ENCODE data around the gene SIK3. TPM values are rescaled to one million over a fixed set of nuclear protein-coding genes. Genes with fewer than 3 reads are reported as not detected.

Gene SIK3
- total RNA-seq, 4 donors from 2014 or later: 58.8 to 85.8 (median 59.8) TPM

DNA sequence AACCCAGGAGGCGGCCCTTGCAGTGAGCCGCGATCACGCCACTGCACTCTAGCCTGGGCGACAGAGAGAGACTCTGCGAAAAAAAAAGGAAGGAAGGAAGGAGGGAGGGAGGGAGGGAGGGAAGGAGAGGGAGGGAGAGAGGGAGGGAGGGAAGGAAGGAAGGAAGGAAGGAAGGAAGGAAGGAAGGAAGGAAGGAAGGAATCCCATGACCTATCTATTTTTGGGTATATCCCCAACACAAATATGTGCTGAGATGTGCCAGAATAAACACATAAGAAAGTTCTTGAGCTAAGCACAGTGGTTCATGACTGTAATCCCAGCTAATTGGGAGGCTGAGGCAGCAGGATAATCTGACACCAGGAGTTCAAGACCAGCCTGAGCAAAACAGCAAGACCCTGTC lies 82.0 kb downstream of the SIK3 start:
- no peak overlapping the region for H3K27ac ChIP-seq
- no peaks in the 10 kb centered on the region for H3K36me3 ChIP-seq
- H3K4me1 ChIP-seq: peaks cover 0 to 19% (median 6%) of the 10 kb centered on the region in 4 donors
- no peaks in the 10 kb centered on the region for H3K27me3 ChIP-seq
- DNase-seq: no peak
- no peaks in the 10 kb centered on the region for H3K9me3 ChIP-seq
- TF ChIP-seq POLR2A (IDR thresholded peaks at IDR 0.05) (no peak), CTCF (IDR thresholded peaks at IDR 0.05) (no peak)
- H3K4me3 ChIP-seq: no peak overlapping the region

- Histone ChIP-seq H3K9me3 (no peaks in the 10 kb centered on the region), H3K4me3 (no peak overlapping the region), H3K4me1 (peaks cover 0 to 2% (median 0%) of the 10 kb centered on the region in 4 donors), H3K36me3 (no peaks in the 10 kb centered on the region), H3K27ac (no peak overlapping the region), H3K27me3 (no peaks in the 10 kb centered on the region)
- no peak for TF ChIP-seq CTCF (IDR thresholded peaks at IDR 0.05)
- TF ChIP-seq POLR2A (IDR thresholded peaks at IDR 0.05): no peak
- no peak for DNase-seq
These were observed 86.7 kb downstream of the SIK3 start for GRCh38 chr11:117011541-117011898.

DNA sequence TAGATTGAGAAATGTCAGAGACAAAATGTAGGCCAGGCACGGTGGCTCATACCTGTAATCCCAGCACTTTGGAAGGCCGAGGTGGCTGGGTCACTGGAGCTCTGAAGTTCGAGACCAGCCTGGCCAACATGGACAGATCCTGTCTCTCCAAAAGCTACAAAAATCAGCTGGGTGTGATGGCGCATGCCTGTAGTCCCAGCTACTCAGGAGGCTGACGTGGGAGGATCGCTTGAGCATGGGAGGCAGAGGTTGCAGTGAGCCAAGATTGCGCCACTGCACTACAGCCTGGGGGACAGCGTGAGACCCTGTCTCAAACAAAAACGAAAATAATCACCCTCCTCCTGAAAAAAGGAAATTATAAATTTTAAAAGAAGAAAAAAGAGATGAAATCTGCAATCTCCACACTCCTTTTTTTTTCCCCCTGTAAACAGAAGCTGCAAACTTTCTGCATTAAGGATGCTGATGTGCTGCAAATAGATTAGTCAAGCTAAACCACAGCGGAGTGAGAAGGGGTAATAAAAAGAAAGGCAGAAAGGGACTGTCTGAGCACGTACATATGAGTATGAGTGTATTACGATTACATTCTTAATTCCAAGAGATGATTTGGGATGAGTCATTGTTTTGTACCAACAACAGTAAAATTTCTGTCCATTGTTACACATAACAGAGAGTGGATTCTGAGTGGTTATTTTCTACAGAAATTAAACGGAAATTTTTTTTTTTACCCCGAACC lies 87.3 kb downstream of the SIK3 start:
- DNase-seq: no peak
- H3K4me1 ChIP-seq: peaks cover 0 to 4% (median 1%) of the 10 kb centered on the region in 4 donors
- no peaks in the 10 kb centered on the region for H3K27me3 ChIP-seq
- no peaks in the 10 kb centered on the region for H3K9me3 ChIP-seq
- no peaks in the 10 kb centered on the region for H3K36me3 ChIP-seq
- no peak overlapping the region for H3K27ac ChIP-seq
- no peak for TF ChIP-seq POLR2A (IDR thresholded peaks at IDR 0.05)
- no peak for TF ChIP-seq CTCF (IDR thresholded peaks at IDR 0.05)
- H3K4me3 ChIP-seq: no peak overlapping the region

- peaks cover 0 to 6% (median 1%) of the 10 kb centered on the region in 4 donors for H3K4me1 ChIP-seq
- no peaks in the 10 kb centered on the region for H3K9me3 ChIP-seq
- DNase-seq: no peak
- H3K27me3 ChIP-seq: no peaks in the 10 kb centered on the region
- H3K36me3 ChIP-seq: no peaks in the 10 kb centered on the region
- H3K27ac ChIP-seq: no peak overlapping the region
- H3K4me3 ChIP-seq: no peak overlapping the region
- no peak for TF ChIP-seq CTCF (IDR thresholded peaks at IDR 0.05)
- no peak for TF ChIP-seq POLR2A (IDR thresholded peaks at IDR 0.05)
These were observed 88.2 kb downstream of the SIK3 start for GRCh38 chr11:117009905-117010605.

DNA sequence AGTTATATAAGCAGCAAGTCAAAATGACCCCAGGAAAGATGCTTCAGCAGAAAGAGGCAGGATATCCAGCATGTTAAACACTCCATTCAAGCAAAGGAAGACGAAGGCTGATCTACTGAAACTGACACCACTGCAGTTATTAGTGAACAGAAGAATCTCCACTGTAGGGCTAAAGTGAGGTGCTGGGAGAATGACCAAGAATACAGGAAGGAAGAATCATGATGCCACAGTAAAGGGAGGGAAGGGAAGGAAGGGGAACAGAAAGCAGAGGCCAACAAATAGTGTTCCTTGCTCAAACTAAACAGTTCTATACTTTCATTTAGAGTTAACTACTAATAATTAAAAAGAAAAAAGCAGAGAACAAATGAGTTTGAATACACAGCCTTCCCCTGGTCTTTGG lies 92.5 kb downstream of the SIK3 start:
- Histone ChIP-seq H3K27me3 (no peaks in the 10 kb centered on the region), H3K4me1 (peaks cover 0 to 6% (median 1%) of the 10 kb centered on the region in 4 donors), H3K27ac (no peak overlapping the region), H3K9me3 (no peaks in the 10 kb centered on the region), H3K36me3 (no peaks in the 10 kb centered on the region), H3K4me3 (no peak overlapping the region)
- TF ChIP-seq CTCF (IDR thresholded peaks at IDR 0.05) (no peak), POLR2A (IDR thresholded peaks at IDR 0.05) (no peak)
- no peak for DNase-seq
